Erythroblast (primary cell): ENCODE measurements around the gene GPR15LG.

Source experiments
- GATA1 ChIP-seq: IDR thresholded peaks from 2 replicates; pipeline ENCODE4 v1.6.1; 2011; ENCODE audit warnings: low read depth, mild to moderate bottlenecking, control low read depth, low read length, moderate library complexity
- POLR2A ChIP-seq: IDR thresholded peaks from 2 replicates; pipeline ENCODE4 v1.6.1; 2011; ENCODE audit warnings: mild to moderate bottlenecking, low read length

- TF ChIP-seq POLR2A = no peak
- no peak for TF ChIP-seq GATA1
Measured at GRCh38 chr10:84234479-84234878, 60.9 kb downstream of the GPR15LG start.
